Measurements from ENCODE around the gene GORASP1. TPM values are rescaled to one million over a fixed set of nuclear protein-coding genes. Genes with fewer than 3 reads are reported as not detected.

GORASP1 gene
- total RNA-seq, 1 experiment from 2014 or later: 39.4 TPM

- ChIA-PET POLR2A (no interaction called here), CTCF (interaction anchor here (1.2 kb wide), 1 partner anchor 20 kb away, joined by 3 read pairs; no protein-coding TSS in a partner anchor)
- in situ Hi-C loops (cut with HindIII; ENCODE audit: low pct_unique_long_range_greater_than_20kb, low sequenced_read_pairs) (no loop called here), intact Hi-C loops (cut with micrococcal nuclease; ENCODE audit: unreplicated experiment) (no loop called here)
- no peaks in the 10 kb centered on the region; the same call in 1 of the 2 replicates for H3K36me3 ChIP-seq (ENCODE audit: control insufficient read depth, insufficient read depth, low read length)
- peaks cover 47% of the 10 kb centered on the region for H3K4me1 ChIP-seq (ENCODE audit: control insufficient read depth, insufficient read depth, low read length)
- H3K27me3 ChIP-seq (ENCODE audit: control insufficient read depth, insufficient read depth, low read length): no peaks in the 10 kb centered on the region
- ATAC-seq: no peak
- no peak overlapping the region for H3K27ac ChIP-seq (ENCODE audit: low read length)
- no peak overlapping the region for H3K4me3 ChIP-seq (ENCODE audit: low read depth in 2 of 2, low read length in 2 of 2)
- TF ChIP-seq SIN3A (IDR thresholded peaks at IDR 0.05; ENCODE audit: borderline replicate concordance, insufficient read depth, low read depth, low read length): no peak
- TF ChIP-seq CTCF (IDR thresholded peaks at IDR 0.05): no peak
- no peak for TF ChIP-seq POLR2AphosphoS5 (IDR thresholded peaks at IDR 0.05; ENCODE audit: low read depth, low read length)
- BruUV-seq (replicated peaks): no TSS peak
- H3K9me3 ChIP-seq (ENCODE audit: control insufficient read depth, insufficient read depth, low read depth, low read length): no peaks in the 10 kb centered on the region
- no peak for DNase-seq (ENCODE audit: low read depth, low spot score)
Measured at GRCh38 chr3:39146083-39146501, 38.7 kb upstream of the GORASP1 start.

GRCh38 chr3:39144748-39145380 lies 37.4 kb upstream of the GORASP1 start:
- BruUV-seq (replicated peaks): no TSS peak
- ATAC-seq (no peak), DNase-seq (ENCODE audit: low read depth, low spot score) (no peak)
- intact Hi-C loops (cut with micrococcal nuclease; ENCODE audit: unreplicated experiment): no loop called here
- TF ChIP-seq REST (IDR thresholded peaks at IDR 0.05; ENCODE audit: insufficient read depth in 1 of 2, low read depth in 2 of 2, low read length in 1 of 2) (no peak), CTCF (IDR thresholded peaks at IDR 0.05) (no peak), POLR2AphosphoS5 (IDR thresholded peaks at IDR 0.05; ENCODE audit: low read depth, low read length) (no peak), TCF7L2 (IDR thresholded peaks at IDR 0.05; ENCODE audit: low read depth, low read length) (no peak), SIN3A (IDR thresholded peaks at IDR 0.05; ENCODE audit: borderline replicate concordance, insufficient read depth, low read depth, low read length) (no peak)
- POLR2A ChIA-PET: no interaction called here
- Histone ChIP-seq H3K9me3 (ENCODE audit: control insufficient read depth, insufficient read depth, low read depth, low read length) (no peaks in the 10 kb centered on the region), H3K36me3 (ENCODE audit: control insufficient read depth, insufficient read depth, low read length) (no peaks in the 10 kb centered on the region; the same call in 1 of the 2 replicates), H3K27me3 (ENCODE audit: control insufficient read depth, insufficient read depth, low read length) (no peaks in the 10 kb centered on the region), H3K4me1 (ENCODE audit: control insufficient read depth, insufficient read depth, low read length) (peaks cover 34% of the 10 kb centered on the region), H3K27ac (ENCODE audit: low read length) (no peak overlapping the region), H3K4me3 (ENCODE audit: low read depth in 2 of 2, low read length in 2 of 2) (no peak overlapping the region)
- CTCF ChIA-PET: interaction anchor here (0.6 to 1.2 kb wide), 2 partner anchors 18 to 79 kb away, joined by 3 read pairs; no protein-coding TSS in a partner anchor
- in situ Hi-C loops (cut with HindIII; ENCODE audit: low pct_unique_long_range_greater_than_20kb, low sequenced_read_pairs): no loop called here
